ENCODE data around the gene MACROD2.

The MACROD2 gene

GRCh38 chr20:14711652-14712051, 716.3 kb downstream of the MACROD2 start:
- TF ChIP-seq ZNF274 (IDR thresholded peaks at IDR 0.05; ENCODE audit: low read depth, low read length), result no peak
- H3K4me3 ChIP-seq (ENCODE audit: low read length), result no peak overlapping the region

GRCh38 chr20:14712302-14712739, 717.0 kb downstream of the MACROD2 start:
- no peak for TF ChIP-seq ZNF274 (IDR thresholded peaks at IDR 0.05; ENCODE audit: low read depth, low read length)
- H3K4me3 ChIP-seq (ENCODE audit: low read length), result no peak overlapping the region

- H3K4me3 ChIP-seq (ENCODE audit: low read length), result no peak overlapping the region
These were observed 720.1 kb downstream of the MACROD2 start for GRCh38 chr20:14715400-14715799.

GRCh38 chr20:14716351-14716801, 721.1 kb downstream of the MACROD2 start:
- no peak overlapping the region for H3K4me3 ChIP-seq (ENCODE audit: low read length)
- no peak for TF ChIP-seq ZNF274 (IDR thresholded peaks at IDR 0.05; ENCODE audit: low read depth, low read length)

More at GRCh38 chr20:14715400-14715799, 720.1 kb downstream of the MACROD2 start:
- TF ChIP-seq ZNF274 (IDR thresholded peaks at IDR 0.05; ENCODE audit: low read depth, low read length), result no peak

- TF ChIP-seq ZNF274 (IDR thresholded peaks at IDR 0.05; ENCODE audit: low read depth, low read length), result no peak
These were observed 722.1 kb downstream of the MACROD2 start for GRCh38 chr20:14717134-14717999.

GRCh38 chr20:14720251-14720650, 724.9 kb downstream of the MACROD2 start:
- TF ChIP-seq ZNF274 (IDR thresholded peaks at IDR 0.05; ENCODE audit: low read depth, low read length), result no peak
- H3K4me3 ChIP-seq (ENCODE audit: low read length), result no peak overlapping the region

More at GRCh38 chr20:14717134-14717999, 722.1 kb downstream of the MACROD2 start:
- H3K4me3 ChIP-seq (ENCODE audit: low read length), result no peak overlapping the region

GRCh38 chr20:14721926-14722452, 726.7 kb downstream of the MACROD2 start:
- no peak overlapping the region for H3K4me3 ChIP-seq (ENCODE audit: low read length)
- TF ChIP-seq ZNF274 (IDR thresholded peaks at IDR 0.05; ENCODE audit: low read depth, low read length), result no peak

GRCh38 chr20:14723614-14724013, 728.3 kb downstream of the MACROD2 start:
- H3K4me3 ChIP-seq (ENCODE audit: low read length), result no peak overlapping the region
- no peak for TF ChIP-seq ZNF274 (IDR thresholded peaks at IDR 0.05; ENCODE audit: low read depth, low read length)

GRCh38 chr20:14724036-14724435, 728.7 kb downstream of the MACROD2 start:
- no peak overlapping the region for H3K4me3 ChIP-seq (ENCODE audit: low read length)
- TF ChIP-seq ZNF274 (IDR thresholded peaks at IDR 0.05; ENCODE audit: low read depth, low read length), result no peak

- no peak for TF ChIP-seq ZNF274 (IDR thresholded peaks at IDR 0.05; ENCODE audit: low read depth, low read length)
These were observed 729.2 kb downstream of the MACROD2 start for GRCh38 chr20:14724468-14724867.

GRCh38 chr20:14726591-14726990, 731.3 kb downstream of the MACROD2 start:
- no peak for TF ChIP-seq ZNF274 (IDR thresholded peaks at IDR 0.05; ENCODE audit: low read depth, low read length)

More at GRCh38 chr20:14724468-14724867, 729.2 kb downstream of the MACROD2 start:
- H3K4me3 ChIP-seq (ENCODE audit: low read length), result no peak overlapping the region

GRCh38 chr20:14727485-14728150, 732.3 kb downstream of the MACROD2 start:
- TF ChIP-seq ZNF274 (IDR thresholded peaks at IDR 0.05; ENCODE audit: low read depth, low read length), result no peak
- H3K4me3 ChIP-seq (ENCODE audit: low read length), result no peak overlapping the region

More at GRCh38 chr20:14726591-14726990, 731.3 kb downstream of the MACROD2 start:
- no peak overlapping the region for H3K4me3 ChIP-seq (ENCODE audit: low read length)

- no peak overlapping the region for H3K4me3 ChIP-seq (ENCODE audit: low read length)
- no peak for TF ChIP-seq ZNF274 (IDR thresholded peaks at IDR 0.05; ENCODE audit: low read depth, low read length)
These were observed 734.1 kb downstream of the MACROD2 start for GRCh38 chr20:14729390-14729789.

- TF ChIP-seq ZNF274 (IDR thresholded peaks at IDR 0.05; ENCODE audit: low read depth, low read length), result no peak
- H3K4me3 ChIP-seq (ENCODE audit: low read length), result no peak overlapping the region
These were observed 737.0 kb downstream of the MACROD2 start for GRCh38 chr20:14732343-14732742.

All from GM08714 (cell line).